SU-DHL-6 (cell line): ENCODE results near the gene MS4A13.

Experiments used
- H2AFZ ChIP-seq: fragments of 200-600 bp; sonication (generic); 2 replicates; pipeline ENCODE4 v1.6.1; 2014; ENCODE audit warnings: low read depth, mild to moderate bottlenecking, moderate library complexity, mixed read lengths, antibody characterized with exemption, low read length; ENCODE audit not compliant: severe bottlenecking
- H3F3A ChIP-seq: fragments of 200-600 bp; shearing (Covaris generic); 2 replicates; pipeline ENCODE4 v1.6.0; 2016; ENCODE audit warnings: antibody characterized with exemption, mild to moderate bottlenecking; ENCODE audit not compliant: insufficient read depth
- H3K27ac ChIP-seq: fragments of 200-600 bp; sonication (generic); 2 replicates; pipeline ENCODE4 v1.5.1; 2016; ENCODE audit warnings: low read depth, mild to moderate bottlenecking, low read length, moderate library complexity, mixed read lengths
- H3K27me3 ChIP-seq: fragments of 200-600 bp; sonication (generic), shearing (Covaris generic); 2 replicates; pipeline ENCODE4 v1.6.0; 2014; ENCODE audit warnings: mild to moderate bottlenecking, low read length
- H3K36me3 ChIP-seq: fragments of 200-600 bp; sonication (generic); 2 replicates; pipeline ENCODE4 v1.6.1; 2014; ENCODE audit warnings: mild to moderate bottlenecking, low read length, mixed read lengths
- H3K4me2 ChIP-seq: fragments of 300-600, 200-600 bp; shearing (Covaris generic), sonication (generic); 2 replicates; pipeline ENCODE4 v1.6.0; 2014; ENCODE audit warnings: low read length, low read depth, mild to moderate bottlenecking; ENCODE audit not compliant: poor library complexity, severe bottlenecking
- H3K4me3 ChIP-seq: fragments of 200-600 bp; sonication (generic); 2 replicates; pipeline ENCODE4 v1.5.1; 2014; ENCODE audit warnings: antibody characterized with exemption, low read length, mild to moderate bottlenecking, mixed read lengths; ENCODE audit not compliant: insufficient read depth, poor library complexity, severe bottlenecking
- H3K79me2 ChIP-seq: fragments of 200-600 bp; sonication (generic); 2 replicates; pipeline ENCODE4 v1.6.1; 2014; ENCODE audit warnings: mild to moderate bottlenecking, low read length, moderate library complexity; ENCODE audit not compliant: insufficient read depth
- H3K9ac ChIP-seq: fragments of 200-600 bp; sonication (generic); 2 replicates; pipeline ENCODE4 v1.7.0; 2014; ENCODE audit warnings: mild to moderate bottlenecking, low read length
- H3K9me2 ChIP-seq: fragments of 200-600 bp; sonication (generic); replicated peaks from 2 replicates; pipeline ENCODE4 v1.6.1; 2014; ENCODE audit warnings: low read length; ENCODE audit not compliant: insufficient read depth
- H3K9me3 ChIP-seq: fragments of 200-600 bp; sonication (generic); 2 replicates; pipeline ENCODE4 v1.6.1; 2014; ENCODE audit warnings: low read length, mixed read lengths; ENCODE audit not compliant: insufficient read depth
- H4K20me1 ChIP-seq: fragments of 200-600 bp; sonication (generic); 2 replicates; pipeline ENCODE4 v1.6.1; 2014; ENCODE audit warnings: low read depth, mild to moderate bottlenecking, antibody characterized with exemption, low read length, moderate library complexity, mixed read lengths
- EZH2phosphoT487 ChIP-seq: fragments of 200-600 bp; sonication (generic), shearing (Covaris generic); conservative IDR thresholded peaks from 2 replicates; pipeline ENCODE4 v1.6.1; 2018; ENCODE audit warnings: mild to moderate bottlenecking, antibody characterized with exemption, low read length, moderate library complexity, mixed read lengths
- TF ChIP-seq, protein P1 (sequence below): fragments of 200-600 bp; sonication (generic); IDR thresholded peaks from one replicate; pipeline ENCODE4 v1.5.1; 2017; ENCODE audit warnings: antibody characterized with exemption, mild to moderate bottlenecking, low read length, moderate library complexity; ENCODE audit not compliant: insufficient read depth, poor library complexity, severe bottlenecking

The MS4A13 gene

DNA sequence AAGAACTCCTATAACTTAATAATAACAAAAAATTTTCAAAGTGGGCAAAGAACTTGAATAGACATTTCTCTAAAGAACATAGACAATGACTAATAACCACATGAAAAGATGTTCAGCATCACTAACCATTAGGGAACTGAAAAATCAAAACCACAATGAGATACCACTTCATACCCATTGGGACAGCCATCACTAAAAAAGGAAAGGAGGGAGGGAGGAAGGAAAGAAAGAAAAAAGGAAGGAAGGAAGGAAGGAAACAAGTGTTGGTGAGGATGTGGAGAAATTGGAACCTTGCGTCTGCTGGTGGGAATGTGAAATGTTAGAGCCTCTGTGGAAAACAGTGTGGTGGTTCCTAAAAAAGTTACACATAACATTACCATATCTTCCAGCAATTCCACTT, 55.8 kb downstream of the MS4A13 start:
- Histone ChIP-seq H3K9me3 (no peaks in the 10 kb centered on the region), H4K20me1 (no peaks in the 10 kb centered on the region), H3F3A (no peaks in the 10 kb centered on the region), H3K4me2 (no peak overlapping the region), H2AFZ (no peak overlapping the region), H3K9ac (no peak overlapping the region), H3K36me3 (no peaks in the 10 kb centered on the region), H3K27ac (no peak overlapping the region), H3K4me3 (no peak overlapping the region), H3K9me2 (no peaks in the 10 kb centered on the region), H3K79me2 (no peaks in the 10 kb centered on the region), H3K27me3 (no peaks in the 10 kb centered on the region)
- TF ChIP-seq, protein P1, sequence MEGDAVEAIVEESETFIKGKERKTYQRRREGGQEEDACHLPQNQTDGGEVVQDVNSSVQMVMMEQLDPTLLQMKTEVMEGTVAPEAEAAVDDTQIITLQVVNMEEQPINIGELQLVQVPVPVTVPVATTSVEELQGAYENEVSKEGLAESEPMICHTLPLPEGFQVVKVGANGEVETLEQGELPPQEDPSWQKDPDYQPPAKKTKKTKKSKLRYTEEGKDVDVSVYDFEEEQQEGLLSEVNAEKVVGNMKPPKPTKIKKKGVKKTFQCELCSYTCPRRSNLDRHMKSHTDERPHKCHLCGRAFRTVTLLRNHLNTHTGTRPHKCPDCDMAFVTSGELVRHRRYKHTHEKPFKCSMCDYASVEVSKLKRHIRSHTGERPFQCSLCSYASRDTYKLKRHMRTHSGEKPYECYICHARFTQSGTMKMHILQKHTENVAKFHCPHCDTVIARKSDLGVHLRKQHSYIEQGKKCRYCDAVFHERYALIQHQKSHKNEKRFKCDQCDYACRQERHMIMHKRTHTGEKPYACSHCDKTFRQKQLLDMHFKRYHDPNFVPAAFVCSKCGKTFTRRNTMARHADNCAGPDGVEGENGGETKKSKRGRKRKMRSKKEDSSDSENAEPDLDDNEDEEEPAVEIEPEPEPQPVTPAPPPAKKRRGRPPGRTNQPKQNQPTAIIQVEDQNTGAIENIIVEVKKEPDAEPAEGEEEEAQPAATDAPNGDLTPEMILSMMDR, result no peak
- no peak for TF ChIP-seq EZH2phosphoT487

DNA sequence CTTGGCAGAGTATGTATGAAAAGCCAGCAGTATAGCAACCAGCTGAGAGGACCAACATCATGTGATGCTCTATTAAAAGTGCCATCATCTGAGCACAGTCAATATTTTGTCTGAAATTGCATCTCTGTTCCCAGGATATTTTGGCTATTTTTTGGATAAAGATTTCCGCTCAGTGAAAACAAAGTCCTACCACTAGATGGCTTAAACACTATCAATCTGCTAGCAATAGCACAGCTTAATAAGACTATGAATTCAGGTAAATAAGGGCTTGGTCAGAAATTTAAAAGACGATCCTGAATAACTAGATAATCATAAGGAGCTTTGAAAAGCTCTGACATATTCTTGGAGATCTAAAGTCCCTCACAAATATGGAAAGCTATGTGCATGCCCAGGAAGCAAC, 74.4 kb downstream of the MS4A13 start:
- Histone ChIP-seq H3K4me2 (no peak overlapping the region), H3K27me3 (no peaks in the 10 kb centered on the region), H3K9ac (no peak overlapping the region), H4K20me1 (no peaks in the 10 kb centered on the region), H3K4me3 (no peak overlapping the region), H3K9me3 (0 out of 2 replicates have a peak, but pooled peaks cover 7% of the 10 kb centered on the region), H3K79me2 (no peaks in the 10 kb centered on the region), H2AFZ (no peak overlapping the region), H3K36me3 (no peaks in the 10 kb centered on the region), H3K9me2 (no peaks in the 10 kb centered on the region), H3K27ac (no peak overlapping the region), H3F3A (no peaks in the 10 kb centered on the region)
- TF ChIP-seq, protein P1, result peak; percentile 38
- TF ChIP-seq EZH2phosphoT487, result no peak
